Fibroblast of lung (primary cell): ENCODE data around the gene ANKRD34B. TPM values are rescaled to one million over a fixed set of nuclear protein-coding genes. Genes with fewer than 3 reads are reported as not detected.

Experiments
- DNase-seq, 2 donors: peaks; one replicate each; pipeline versions ENCODE4 v3.0.0 to v3.0.0-alpha.2; 2010; ENCODE audit warnings: low read depth in 2 of 2
- H2AFZ ChIP-seq: 2 replicates; pipeline ENCODE4 v1.5.1; 2012; ENCODE audit warnings: low read length, control low read depth, inconsistent platforms
- H3K27ac ChIP-seq: 2 replicates; pipeline ENCODE4 v1.5.1; 2011; ENCODE audit warnings: low read length, control low read depth; ENCODE audit not compliant: insufficient read depth
- H3K27me3 ChIP-seq: 2 replicates; pipeline ENCODE4 v1.5.1; 2011; ENCODE audit warnings: mild to moderate bottlenecking, low read length; ENCODE audit not compliant: control insufficient read depth, insufficient read depth
- H3K36me3 ChIP-seq: 2 replicates; pipeline ENCODE4 v1.5.1; 2011; ENCODE audit warnings: low read length; ENCODE audit not compliant: control insufficient read depth, insufficient read depth
- H3K4me1 ChIP-seq: 2 replicates; pipeline ENCODE4 v1.5.1; 2011; ENCODE audit warnings: low read length; ENCODE audit not compliant: control insufficient read depth, insufficient read depth; ENCODE audit errors: extremely low read depth
- H3K4me2 ChIP-seq: 2 replicates; pipeline ENCODE4 v1.5.1; 2011; ENCODE audit warnings: low read length, control low read depth; ENCODE audit not compliant: insufficient read depth; ENCODE audit errors: extremely low read depth
- H3K4me3 ChIP-seq, 4 experiments: fragments of 200-600 bp in 1 of 4; sonication (generic) in 1 of 4; replicated peaks in 1 of 4; 2 replicates each; pipeline ENCODE4 v1.5.1; 2011 to 2016; ENCODE audit warnings: low read length in 4 of 4, low read depth in 3 of 4, mild to moderate bottlenecking in 3 of 4, control low read depth in 2 of 4, inconsistent platforms in 1 of 4, mixed read lengths in 1 of 4; ENCODE audit not compliant: insufficient read depth in 1 of 4; ENCODE audit errors: control extremely low read depth in 1 of 4
- H3K79me2 ChIP-seq: 2 replicates; pipeline ENCODE4 v1.5.1; 2012; ENCODE audit warnings: mild to moderate bottlenecking, low read length, inconsistent platforms; ENCODE audit not compliant: control insufficient read depth, insufficient read depth
- H3K9ac ChIP-seq: 2 replicates; pipeline ENCODE4 v1.5.1; 2011; ENCODE audit warnings: mild to moderate bottlenecking, low read length, control low read depth; ENCODE audit not compliant: insufficient read depth
- H3K9me3 ChIP-seq: 2 replicates; pipeline ENCODE4 v1.5.1; 2012; ENCODE audit warnings: low read depth, low read length; ENCODE audit not compliant: control insufficient read depth, insufficient read depth
- H4K20me1 ChIP-seq: 2 replicates; pipeline ENCODE4 v1.5.1; 2011; ENCODE audit warnings: low read length; ENCODE audit not compliant: control insufficient read depth, insufficient read depth; ENCODE audit errors: extremely low read depth
- CTCF ChIP-seq, 2 donors: IDR thresholded peaks in 1 of 2; conservative IDR thresholded peaks in 1 of 2; 1 replicate in 1 of 2; 2 replicates in 1 of 2; pipeline ENCODE4 v1.5.1; 2011 to 2012; ENCODE audit warnings: low read length in 2 of 2, control low read depth in 1 of 2, inconsistent platforms in 1 of 2, low read depth in 1 of 2, mild to moderate bottlenecking in 1 of 2
- EZH2 ChIP-seq: IDR thresholded peaks from 2 replicates; pipeline ENCODE4 v1.5.1; 2012; ENCODE audit warnings: low read length, control low read depth, mild to moderate bottlenecking; ENCODE audit errors: missing control alignments
- polyA minus RNA-seq: library from RNA; depleted of rRNA, polyadenylated mRNA; stranded (reverse); fragments of >200 nt; gene quantifications from 2 replicates; pipeline ENCODE4 v1.2.3, GENCODE V29; 2011; ENCODE audit warnings: low replicate concordance
- polyA plus RNA-seq, 2 donors: library from polyadenylated mRNA; depleted of rRNA in 1 of 2; stranded (reverse) in 1 of 2; unstranded in 1 of 2; fragments of >200 nt; gene quantifications; 2 replicates each; pipeline ENCODE4 v1.2.1, GENCODE V29; 2011 to 2012; ENCODE audit warnings: missing spikeins in 1 of 2
- total RNA-seq: library from RNA; depleted of rRNA; stranded (reverse); fragments of >200 nt; gene quantifications from 2 replicates; pipeline ENCODE4 v1.2.1, GENCODE V29; 2014

The ANKRD34B gene
- total RNA-seq (not detected in 2 replicates), polyA plus RNA-seq (not detected in 2 replicates), polyA minus RNA-seq (not detected in 2 replicates)
- polyA plus RNA-seq (2012) = not detected in 2 replicates

GRCh38 chr5:80569961-80570786, at the start of gene ANKRD34B:
Gene ANKRD34B, minus strand, starts transcription at chr5:80570280. Its CDS starts 10,261 bp downstream, at chr5:80560019.
- Histone ChIP-seq H3K36me3 (no peaks in the 10 kb centered on the region), H3K4me3 (peak within 1 kb of the TSS in 3 of 4 experiments; percentile 4 to 34 (median 18)), H3K4me2 (peak within 1 kb of the TSS; percentile 66), H2AFZ (no peak within 1 kb of the TSS), H3K79me2 (no peaks in the 10 kb centered on the region), H4K20me1 (no peaks in the 10 kb centered on the region), H3K27me3 (peaks cover 34% of the 10 kb centered on the region), H3K9ac (no peak within 1 kb of the TSS), H3K4me1 (no peaks in the 10 kb centered on the region), H3K27ac (no peak within 1 kb of the TSS), H3K9me3 (no peaks in the 10 kb centered on the region)
- peak in 1 of 2 donors; percentile 24 for DNase-seq
- TF ChIP-seq EZH2 = peak; percentile 18
- TF ChIP-seq CTCF (conservative IDR thresholded peaks at IDR 0.05 in 1 of 2, IDR thresholded peaks at IDR 0.05 in 1 of 2; ENCODE audit: low read depth in 1 of 2, low read length in 2 of 2) = no peak

DNA sequence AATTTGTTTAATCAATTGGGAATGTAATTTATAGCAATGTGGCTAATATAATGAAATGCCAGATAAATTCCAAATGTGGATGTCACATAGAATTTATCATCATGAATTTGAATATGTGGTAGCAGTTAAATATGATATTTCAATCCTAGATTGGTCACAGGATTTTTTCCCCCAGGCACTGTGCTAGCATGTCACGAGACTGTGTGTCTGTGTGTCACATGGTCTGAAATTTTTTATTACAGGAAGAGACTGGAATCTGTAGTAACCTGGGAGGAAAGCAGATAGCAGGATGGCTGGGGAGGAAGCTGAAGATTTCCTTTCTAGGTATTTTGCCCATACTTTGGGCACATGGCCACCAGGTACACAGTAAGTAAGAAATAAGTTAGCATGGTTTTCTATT, 49.0 kb upstream of the ANKRD34B start:
- Histone ChIP-seq H3K4me1 (no peaks in the 10 kb centered on the region), H3K36me3 (no peaks in the 10 kb centered on the region), H3K9me3 (no peaks in the 10 kb centered on the region), H3K9ac (no peak overlapping the region), H2AFZ (no peak overlapping the region), H3K27me3 (no peaks in the 10 kb centered on the region), H3K4me3 (no peak overlapping the region), H3K79me2 (no peaks in the 10 kb centered on the region), H3K4me2 (no peak overlapping the region), H4K20me1 (no peaks in the 10 kb centered on the region), H3K27ac (no peak overlapping the region)
- no peak for DNase-seq
- TF ChIP-seq CTCF (conservative IDR thresholded peaks at IDR 0.05 in 1 of 2, IDR thresholded peaks at IDR 0.05 in 1 of 2; ENCODE audit: low read depth in 1 of 2, low read length in 2 of 2) = no peak
- TF ChIP-seq EZH2 = no peak

DNA sequence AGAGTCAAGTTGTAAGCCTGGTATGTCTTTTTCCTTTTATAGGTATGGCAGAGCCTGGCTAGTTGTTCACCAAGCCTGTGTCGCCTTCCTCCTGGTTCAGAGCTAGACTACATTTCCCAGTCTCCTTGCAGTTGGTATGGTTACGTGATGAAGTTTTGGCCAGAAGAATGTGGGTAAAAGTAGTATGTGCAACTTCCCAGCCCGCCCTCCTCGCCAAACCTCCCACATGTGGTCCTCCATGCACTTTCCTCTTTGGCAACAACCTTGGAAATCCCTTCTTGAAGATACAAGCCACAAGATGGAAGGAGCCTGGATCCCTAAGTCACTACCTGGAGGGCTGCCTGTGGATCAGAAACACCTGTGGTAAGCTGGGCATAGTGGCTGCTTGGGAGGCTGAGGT, 48.4 kb upstream of the ANKRD34B start:
- H3K79me2 ChIP-seq = no peaks in the 10 kb centered on the region
- no peak for TF ChIP-seq CTCF (conservative IDR thresholded peaks at IDR 0.05 in 1 of 2, IDR thresholded peaks at IDR 0.05 in 1 of 2; ENCODE audit: low read depth in 1 of 2, low read length in 2 of 2)
- no peak for TF ChIP-seq EZH2
- H3K36me3 ChIP-seq = no peaks in the 10 kb centered on the region
- H2AFZ ChIP-seq = no peak overlapping the region
- no peak overlapping the region for H3K9ac ChIP-seq
- H3K4me1 ChIP-seq = no peaks in the 10 kb centered on the region
- H3K4me3 ChIP-seq = no peak overlapping the region
- H4K20me1 ChIP-seq = no peaks in the 10 kb centered on the region
- no peaks in the 10 kb centered on the region for H3K27me3 ChIP-seq
- DNase-seq = no peak
- H3K27ac ChIP-seq = no peak overlapping the region
- H3K4me2 ChIP-seq = no peak overlapping the region
- no peaks in the 10 kb centered on the region for H3K9me3 ChIP-seq
